K562 (cell line): ENCODE measurements around the gene TANGO6. TPM values are rescaled to one million over a fixed set of nuclear protein-coding genes. Genes with fewer than 3 reads are reported as not detected.

Experiments
- FOXA1 ChIP-seq: fragments of 450-650 bp; IDR thresholded peaks from 2 replicates; pipeline ENCODE4 v1.6.1; 2016; ENCODE audit warnings: mild to moderate bottlenecking, borderline replicate concordance
- MGA ChIP-seq: fragments of 450-650 bp; IDR thresholded peaks from 2 replicates; pipeline ENCODE4 v1.6.1; 2016; ENCODE audit warnings: mild to moderate bottlenecking, moderate library complexity
- PHF21A ChIP-seq: fragments of 450-650 bp; IDR thresholded peaks from 2 replicates; pipeline ENCODE4 v1.6.1; 2017; ENCODE audit warnings: low read depth, borderline replicate concordance
- RAD21 ChIP-seq, 2 experiments: fragments of 250-450 bp in 1 of 2; fragments of 450-650 bp in 1 of 2; sonication (Bioruptor Pico) in 1 of 2; formaldehyde crosslinking in 1 of 2; IDR thresholded peaks in 1 of 2; conservative IDR thresholded peaks in 1 of 2; 2 replicates each; pipeline versions ENCODE4 v1.4.0 to v1.8.0; 2020 to 2022; ENCODE audit warnings: mild to moderate bottlenecking in 2 of 2, moderate library complexity in 1 of 2
- RBM25 ChIP-seq: fragments of 200-400 bp; formaldehyde crosslinking; IDR thresholded peaks from 2 replicates; pipeline ENCODE4 v1.6.1; 2018; ENCODE audit warnings: low read length, low read depth, moderate library complexity; ENCODE audit not compliant: severe bottlenecking
- RBM39 ChIP-seq: fragments of 200-400 bp; formaldehyde crosslinking; optimal IDR thresholded peaks from 2 replicates; pipeline ENCODE3; 2018; ENCODE audit warnings: low read depth, low read length
- TEAD4 ChIP-seq, 2 experiments: sonication (generic) in 1 of 2; formaldehyde crosslinking in 1 of 2; IDR thresholded peaks; 2 replicates each; pipeline versions ENCODE4 v1.6.1 to v1.8.0; 2012 to 2022; ENCODE audit warnings: borderline replicate concordance in 1 of 2, inconsistent platforms in 1 of 2, low read length in 1 of 2, mild to moderate bottlenecking in 1 of 2, missing genetic modification reagents in 1 of 2
- polyA plus RNA-seq, 8 experiments: library from polyadenylated mRNA; depleted of rRNA in 4 of 8; stranded (reverse) in 5 of 8; unstranded in 3 of 8; fragments of >200 nt; fragmentation: Nextera tagmentation in 2 of 8; fragmentation: Illumina TruSeq in 1 of 8; extraction: Ambion mirVana in 2 of 8; extraction: Trizol in 1 of 8; gene quantifications; 2 replicates each; pipeline versions ENCODE4 v1.2.1 to v1.2.3, GENCODE V29; 2011 to 2014; ENCODE audit warnings: inconsistent platforms in 1 of 8, missing spikeins in 1 of 8
- total RNA-seq, 7 experiments: library from RNA; depleted of rRNA in 6 of 7; stranded (reverse); fragments of >200 nt in 6 of 7; fragmentation: Illumina TruSeq in 2 of 7; extraction: Trizol in 2 of 7; gene quantifications; 2 replicates each; pipeline versions ENCODE4 v1.2.1 to v1.2.3, GENCODE V29; 2011 to 2021; ENCODE audit warnings: low replicate concordance in 1 of 7
- TF ChIP-seq, protein P1 (sequence below): sonication (generic); formaldehyde crosslinking; IDR thresholded peaks from 2 replicates; pipeline ENCODE4 v1.8.0; 2023; ENCODE audit warnings: missing genetic modification reagents, mild to moderate bottlenecking, borderline replicate concordance

Gene TANGO6
- total and polyA plus RNA-seq, 9 of the 15 experiments (the other 6 are each of a cell fraction or from before 2014, with no cell fraction given) = 1.6 to 15.2 (median 9.6) TPM

GRCh38 chr16:69105501-69106361, 262.4 kb downstream of the TANGO6 start, which contains the start of gene HAS3 (continued):
- TF ChIP-seq MGA (peak; percentile 68), PHF21A (no peak), RBM39 (no peak), RBM25 (no peak), TEAD4 (IDR thresholded peaks at IDR 0.05; ENCODE audit: low read length) (peak; percentile 49), TEAD4 (CRISPR knock-in tag; IDR thresholded peaks at IDR 0.05; ENCODE audit: borderline replicate concordance) (no peak), FOXA1 (no peak), RAD21 (CRISPR knock-in tag; conservative IDR thresholded peaks at IDR 0.05 in 1 of 2, IDR thresholded peaks at IDR 0.05 in 1 of 2) (peak; percentile 69 to 88)
- TF ChIP-seq, protein P1, sequence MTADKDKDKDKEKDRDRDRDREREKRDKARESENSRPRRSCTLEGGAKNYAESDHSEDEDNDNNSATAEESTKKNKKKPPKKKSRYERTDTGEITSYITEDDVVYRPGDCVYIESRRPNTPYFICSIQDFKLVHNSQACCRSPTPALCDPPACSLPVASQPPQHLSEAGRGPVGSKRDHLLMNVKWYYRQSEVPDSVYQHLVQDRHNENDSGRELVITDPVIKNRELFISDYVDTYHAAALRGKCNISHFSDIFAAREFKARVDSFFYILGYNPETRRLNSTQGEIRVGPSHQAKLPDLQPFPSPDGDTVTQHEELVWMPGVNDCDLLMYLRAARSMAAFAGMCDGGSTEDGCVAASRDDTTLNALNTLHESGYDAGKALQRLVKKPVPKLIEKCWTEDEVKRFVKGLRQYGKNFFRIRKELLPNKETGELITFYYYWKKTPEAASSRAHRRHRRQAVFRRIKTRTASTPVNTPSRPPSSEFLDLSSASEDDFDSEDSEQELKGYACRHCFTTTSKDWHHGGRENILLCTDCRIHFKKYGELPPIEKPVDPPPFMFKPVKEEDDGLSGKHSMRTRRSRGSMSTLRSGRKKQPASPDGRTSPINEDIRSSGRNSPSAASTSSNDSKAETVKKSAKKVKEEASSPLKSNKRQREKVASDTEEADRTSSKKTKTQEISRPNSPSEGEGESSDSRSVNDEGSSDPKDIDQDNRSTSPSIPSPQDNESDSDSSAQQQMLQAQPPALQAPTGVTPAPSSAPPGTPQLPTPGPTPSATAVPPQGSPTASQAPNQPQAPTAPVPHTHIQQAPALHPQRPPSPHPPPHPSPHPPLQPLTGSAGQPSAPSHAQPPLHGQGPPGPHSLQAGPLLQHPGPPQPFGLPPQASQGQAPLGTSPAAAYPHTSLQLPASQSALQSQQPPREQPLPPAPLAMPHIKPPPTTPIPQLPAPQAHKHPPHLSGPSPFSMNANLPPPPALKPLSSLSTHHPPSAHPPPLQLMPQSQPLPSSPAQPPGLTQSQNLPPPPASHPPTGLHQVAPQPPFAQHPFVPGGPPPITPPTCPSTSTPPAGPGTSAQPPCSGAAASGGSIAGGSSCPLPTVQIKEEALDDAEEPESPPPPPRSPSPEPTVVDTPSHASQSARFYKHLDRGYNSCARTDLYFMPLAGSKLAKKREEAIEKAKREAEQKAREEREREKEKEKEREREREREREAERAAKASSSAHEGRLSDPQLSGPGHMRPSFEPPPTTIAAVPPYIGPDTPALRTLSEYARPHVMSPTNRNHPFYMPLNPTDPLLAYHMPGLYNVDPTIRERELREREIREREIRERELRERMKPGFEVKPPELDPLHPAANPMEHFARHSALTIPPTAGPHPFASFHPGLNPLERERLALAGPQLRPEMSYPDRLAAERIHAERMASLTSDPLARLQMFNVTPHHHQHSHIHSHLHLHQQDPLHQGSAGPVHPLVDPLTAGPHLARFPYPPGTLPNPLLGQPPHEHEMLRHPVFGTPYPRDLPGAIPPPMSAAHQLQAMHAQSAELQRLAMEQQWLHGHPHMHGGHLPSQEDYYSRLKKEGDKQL = no peak
